K562 (cell line): ENCODE results near the gene ANKRD31. TPM values are rescaled to one million over a fixed set of nuclear protein-coding genes. Genes with fewer than 3 reads are reported as not detected.

Source experiments
- BCOR ChIP-seq: fragments of 450-650 bp; IDR thresholded peaks from 2 replicates; pipeline ENCODE4 v1.6.1; 2016
- ETV1 ChIP-seq: fragments of 450-650 bp; conservative IDR thresholded peaks from 2 replicates; pipeline ENCODE4 v1.6.1; 2016; ENCODE audit warnings: missing genetic modification characterization, control low read depth, low read depth, missing compliant biosample characterization
- HOMEZ ChIP-seq: fragments of 250-450 bp; sonication (Bioruptor Pico); IDR thresholded peaks from 2 replicates; pipeline ENCODE4 v1.4.0; 2020; ENCODE audit warnings: mild to moderate bottlenecking, moderate library complexity
- MEF2A ChIP-seq: IDR thresholded peaks from 2 replicates; pipeline ENCODE4 v1.6.1; 2011; ENCODE audit warnings: low read depth, mild to moderate bottlenecking, low read length, moderate library complexity; ENCODE audit not compliant: control insufficient read depth
- NONO ChIP-seq, 2 experiments: fragments of 200-400 bp in 1 of 2; fragments of 450-650 bp in 1 of 2; formaldehyde crosslinking in 1 of 2; IDR thresholded peaks; 2 replicates each; pipeline ENCODE4 v1.6.1; 2017; ENCODE audit warnings: low read depth in 2 of 2, mild to moderate bottlenecking in 2 of 2, moderate library complexity in 2 of 2, low read length in 1 of 2
- NR1H2 ChIP-seq: sonication (generic); formaldehyde crosslinking; IDR thresholded peaks from 2 replicates; pipeline ENCODE4 v1.4.0; 2020; ENCODE audit warnings: mild to moderate bottlenecking, missing genetic modification reagents
- PHF8 ChIP-seq: fragments of 200-600 bp; sonication (generic); IDR thresholded peaks from 2 replicates; pipeline ENCODE4 v1.6.1; 2012; ENCODE audit warnings: mixed run types, mild to moderate bottlenecking, inconsistent platforms, low read length, moderate library complexity, borderline replicate concordance
- YBX1 ChIP-seq: fragments of 450-650 bp; IDR thresholded peaks from 2 replicates; pipeline ENCODE4 v1.7.1; 2016; ENCODE audit warnings: mild to moderate bottlenecking
- ZBTB43 ChIP-seq: sonication (generic); formaldehyde crosslinking; IDR thresholded peaks from 2 replicates; pipeline ENCODE4 v1.8.0; 2023; ENCODE audit warnings: mild to moderate bottlenecking, missing genetic modification reagents
- ZBTB49 ChIP-seq: sonication (generic); formaldehyde crosslinking; IDR thresholded peaks from 2 replicates; pipeline ENCODE4 v1.8.0; 2022; ENCODE audit warnings: missing genetic modification reagents, mild to moderate bottlenecking, borderline replicate concordance
- ZBTB7A ChIP-seq: IDR thresholded peaks from 2 replicates; pipeline ENCODE4 v1.6.1; 2011; ENCODE audit warnings: low read depth, mild to moderate bottlenecking, low read length, moderate library complexity, borderline replicate concordance; ENCODE audit not compliant: control insufficient read depth
- ZHX1 ChIP-seq: fragments of 150-350 bp; conservative IDR thresholded peaks from 2 replicates; pipeline ENCODE4 v1.6.1; 2014; ENCODE audit warnings: low read length
- ZMIZ1 ChIP-seq, 2 experiments: fragments of 150-350 bp in 1 of 2; IDR thresholded peaks; 2 replicates each; pipeline ENCODE4 v1.6.1; 2012 to 2016; ENCODE audit warnings: low read depth in 2 of 2, low read length in 2 of 2, mild to moderate bottlenecking in 1 of 2, moderate library complexity in 1 of 2
- polyA plus RNA-seq, 8 experiments: library from polyadenylated mRNA; depleted of rRNA in 4 of 8; stranded (reverse) in 5 of 8; unstranded in 3 of 8; fragments of >200 nt; fragmentation: Nextera tagmentation in 2 of 8; fragmentation: Illumina TruSeq in 1 of 8; extraction: Ambion mirVana in 2 of 8; extraction: Trizol in 1 of 8; gene quantifications; 2 replicates each; pipeline versions ENCODE4 v1.2.1 to v1.2.3, GENCODE V29; 2011 to 2014; ENCODE audit warnings: inconsistent platforms in 1 of 8, missing spikeins in 1 of 8
- total RNA-seq, 7 experiments: library from RNA; depleted of rRNA in 6 of 7; stranded (reverse); fragments of >200 nt in 6 of 7; fragmentation: Illumina TruSeq in 2 of 7; extraction: Trizol in 2 of 7; gene quantifications; 2 replicates each; pipeline versions ENCODE4 v1.2.1 to v1.2.3, GENCODE V29; 2011 to 2021; ENCODE audit warnings: low replicate concordance in 1 of 7

The ANKRD31 gene
- total and polyA plus RNA-seq, 9 of the 15 experiments (the other 6 are each of a cell fraction or from before 2014, with no cell fraction given), result under 0.01 to 0.11 (median 0.05) TPM; not detected in 1

GRCh38 chr5:75236322-75237316, at the start of gene ANKRD31 (continued):
- TF ChIP-seq ZMIZ1 (IDR thresholded peaks at IDR 0.05; ENCODE audit: low read depth in 2 of 2, low read length in 2 of 2) (0 out of 4 replicates have a peak, but pooled peaks of 1 of the 2 experiments have one; percentile 53), ETV1 (tag) (peak; percentile 70), ZBTB7A (peak; percentile 26; the same call in 1 of the 2 replicates), BCOR (no peak), YBX1 (no peak), PHF8 (peak; percentile 80; the same call in 1 of the 2 replicates), NR1H2 (CRISPR knock-in tag) (no peak), ZBTB43 (no peak), ZHX1 (no peak), NONO (IDR thresholded peaks at IDR 0.05; ENCODE audit: low read depth in 2 of 2, low read length in 1 of 2) (peak; percentile 22 to 76; a peak in 1 of 4 replicates), ZBTB49 (no peak), MEF2A (no peak), HOMEZ (CRISPR knock-in tag) (no peak)
